Tibial nerve (tissue), 4 donors: Measurements from ENCODE around the gene NDRG2.

ENCODE experiments used
- CTCF ChIP-seq, 5 experiments: fragments of 200-600 bp in 3 of 5; fragments of 450-650 bp in 2 of 5; sonication (generic) in 3 of 5; IDR thresholded peaks; one replicate each; pipeline ENCODE4 v1.5.1; 2016 to 2019; ENCODE audit warnings: antibody characterized with exemption in 5 of 5, mild to moderate bottlenecking in 3 of 5, moderate library complexity in 2 of 5
- EP300 ChIP-seq, 2 donors: sonication (generic); formaldehyde crosslinking; IDR thresholded peaks; one replicate each; pipeline ENCODE4 v1.6.1; 2017; ENCODE audit warnings: antibody characterized with exemption in 2 of 2, mild to moderate bottlenecking in 1 of 2
- POLR2A ChIP-seq, 2 donors: fragments of 450-650 bp; IDR thresholded peaks; one replicate each; pipeline ENCODE4 v1.6.1; 2017; ENCODE audit warnings: antibody characterized with exemption in 2 of 2, mild to moderate bottlenecking in 2 of 2, moderate library complexity in 2 of 2

- TF ChIP-seq CTCF (IDR thresholded peaks at IDR 0.05) = no peak
- TF ChIP-seq EP300 (IDR thresholded peaks at IDR 0.05) = no peak
- TF ChIP-seq POLR2A (IDR thresholded peaks at IDR 0.05) = no peak
Measured at GRCh38 chr14:21033133-21033698, 8.4 kb upstream of the NDRG2 start.
